CD4-positive, alpha-beta T cell treated with Interleukin-17A for 1 hour (primary cell): ENCODE measurements around the gene FARP2.
"Not testable (repeated sequence)": the region's sequence is repeated elsewhere in the genome, so short reads cannot be mapped to it uniquely, and the experiment has no call there.

Source experiments
- DNase-seq: peaks from one replicate; pipeline ENCODE4 v3.0.0-alpha.2; 2020

FARP2 gene, protein sequence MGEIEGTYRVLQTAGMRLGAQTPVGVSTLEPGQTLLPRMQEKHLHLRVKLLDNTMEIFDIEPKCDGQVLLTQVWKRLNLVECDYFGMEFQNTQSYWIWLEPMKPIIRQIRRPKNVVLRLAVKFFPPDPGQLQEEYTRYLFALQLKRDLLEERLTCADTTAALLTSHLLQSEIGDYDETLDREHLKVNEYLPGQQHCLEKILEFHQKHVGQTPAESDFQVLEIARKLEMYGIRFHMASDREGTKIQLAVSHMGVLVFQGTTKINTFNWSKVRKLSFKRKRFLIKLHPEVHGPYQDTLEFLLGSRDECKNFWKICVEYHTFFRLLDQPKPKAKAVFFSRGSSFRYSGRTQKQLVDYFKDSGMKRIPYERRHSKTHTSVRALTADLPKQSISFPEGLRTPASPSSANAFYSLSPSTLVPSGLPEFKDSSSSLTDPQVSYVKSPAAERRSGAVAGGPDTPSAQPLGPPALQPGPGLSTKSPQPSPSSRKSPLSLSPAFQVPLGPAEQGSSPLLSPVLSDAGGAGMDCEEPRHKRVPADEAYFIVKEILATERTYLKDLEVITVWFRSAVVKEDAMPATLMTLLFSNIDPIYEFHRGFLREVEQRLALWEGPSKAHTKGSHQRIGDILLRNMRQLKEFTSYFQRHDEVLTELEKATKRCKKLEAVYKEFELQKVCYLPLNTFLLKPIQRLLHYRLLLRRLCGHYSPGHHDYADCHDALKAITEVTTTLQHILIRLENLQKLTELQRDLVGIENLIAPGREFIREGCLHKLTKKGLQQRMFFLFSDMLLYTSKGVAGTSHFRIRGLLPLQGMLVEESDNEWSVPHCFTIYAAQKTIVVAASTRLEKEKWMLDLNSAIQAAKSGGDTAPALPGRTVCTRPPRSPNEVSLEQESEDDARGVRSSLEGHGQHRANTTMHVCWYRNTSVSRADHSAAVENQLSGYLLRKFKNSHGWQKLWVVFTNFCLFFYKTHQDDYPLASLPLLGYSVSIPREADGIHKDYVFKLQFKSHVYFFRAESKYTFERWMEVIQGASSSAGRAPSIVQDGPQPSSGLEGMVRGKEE

DNA sequence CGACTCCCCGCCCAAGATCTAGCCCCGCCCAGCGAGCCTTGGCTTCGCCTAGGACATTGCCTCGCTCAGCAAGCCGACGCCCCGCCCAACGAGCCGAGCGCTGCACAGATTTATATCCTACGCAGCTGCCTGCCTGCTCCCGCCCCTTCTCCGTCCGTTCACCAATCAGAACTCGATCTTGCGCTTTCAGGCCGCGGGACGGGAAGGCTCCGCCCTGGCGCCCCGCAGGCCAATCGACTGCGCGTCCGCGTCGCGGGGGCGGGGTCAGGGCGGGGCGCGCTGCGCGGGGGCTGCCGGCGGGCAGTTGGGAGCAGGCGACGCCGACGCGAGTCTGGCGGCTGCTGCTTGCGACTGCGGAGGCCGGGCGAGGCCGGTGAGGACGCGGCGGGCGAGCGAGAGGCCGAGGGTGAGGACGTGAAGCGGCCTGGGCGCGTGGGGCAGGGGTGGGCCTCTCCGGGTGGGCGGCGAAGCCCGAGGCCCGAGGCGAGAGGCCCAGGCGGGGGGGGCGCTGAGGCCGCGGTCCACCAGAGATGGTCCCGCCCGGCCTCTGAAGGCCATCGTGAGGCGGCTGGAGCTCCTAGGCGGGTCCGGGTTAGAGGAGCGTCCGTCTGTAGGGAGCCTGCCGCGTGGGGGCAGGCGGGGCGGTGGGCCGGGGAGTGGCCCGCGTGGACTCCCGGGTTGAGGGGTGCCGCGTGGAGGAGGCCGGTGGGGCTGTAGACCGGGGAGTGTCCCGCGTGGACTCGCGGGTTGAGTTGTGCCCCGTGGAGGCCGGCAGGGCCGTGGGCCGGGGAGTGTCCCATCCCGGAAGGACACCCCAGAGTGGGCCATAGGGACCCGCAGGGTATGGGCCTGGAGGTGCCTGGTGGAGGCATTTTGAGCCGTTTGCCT, at the start of gene FARP2:
Gene FARP2 (plus strand): TSS at position 303 of the 888 bp plus-strand sequence. CDS start 16,823 bp downstream, outside the sequence.
- DNase-seq, result peak; percentile 98

DNA sequence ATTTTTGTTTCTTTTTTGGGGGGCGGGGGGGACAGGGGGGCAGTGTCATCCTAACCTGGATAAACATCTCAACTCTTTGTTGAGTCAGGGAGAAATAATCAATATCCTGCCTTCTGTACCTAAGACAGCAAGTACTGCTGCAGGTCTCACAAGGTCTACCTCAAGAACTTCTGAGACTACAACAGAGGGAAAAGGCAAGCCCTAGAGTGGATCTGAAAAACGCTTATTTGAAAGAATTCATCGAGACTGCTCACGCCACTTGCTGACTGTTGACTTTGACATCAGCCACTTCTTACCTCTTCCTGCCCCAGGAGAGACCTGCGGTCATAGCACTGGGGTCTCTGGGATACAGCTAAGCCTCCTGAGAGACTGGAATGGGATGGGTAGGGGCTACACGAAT, 49.0 kb upstream of the FARP2 start:
- no peak for DNase-seq

DNA sequence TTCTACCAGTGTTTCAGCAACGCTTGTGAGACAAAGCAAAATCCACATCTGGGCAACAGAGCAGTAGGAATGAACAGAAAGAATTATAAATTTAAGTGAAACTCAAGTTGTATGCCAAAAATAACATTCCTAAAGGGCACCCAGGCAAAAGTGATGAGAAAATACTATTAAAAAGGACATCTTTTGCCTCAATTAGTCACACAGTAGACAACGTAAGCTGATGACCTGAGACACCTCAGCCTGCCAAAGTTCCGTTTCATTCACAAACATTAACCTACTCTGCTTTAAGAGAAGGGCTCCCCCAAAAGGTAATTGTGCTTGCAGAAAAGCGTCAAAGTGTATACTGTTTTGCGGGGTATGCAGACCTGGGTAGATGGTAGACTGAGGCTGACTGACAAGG, 47.8 kb upstream of the FARP2 start:
- DNase-seq, result no peak

DNA sequence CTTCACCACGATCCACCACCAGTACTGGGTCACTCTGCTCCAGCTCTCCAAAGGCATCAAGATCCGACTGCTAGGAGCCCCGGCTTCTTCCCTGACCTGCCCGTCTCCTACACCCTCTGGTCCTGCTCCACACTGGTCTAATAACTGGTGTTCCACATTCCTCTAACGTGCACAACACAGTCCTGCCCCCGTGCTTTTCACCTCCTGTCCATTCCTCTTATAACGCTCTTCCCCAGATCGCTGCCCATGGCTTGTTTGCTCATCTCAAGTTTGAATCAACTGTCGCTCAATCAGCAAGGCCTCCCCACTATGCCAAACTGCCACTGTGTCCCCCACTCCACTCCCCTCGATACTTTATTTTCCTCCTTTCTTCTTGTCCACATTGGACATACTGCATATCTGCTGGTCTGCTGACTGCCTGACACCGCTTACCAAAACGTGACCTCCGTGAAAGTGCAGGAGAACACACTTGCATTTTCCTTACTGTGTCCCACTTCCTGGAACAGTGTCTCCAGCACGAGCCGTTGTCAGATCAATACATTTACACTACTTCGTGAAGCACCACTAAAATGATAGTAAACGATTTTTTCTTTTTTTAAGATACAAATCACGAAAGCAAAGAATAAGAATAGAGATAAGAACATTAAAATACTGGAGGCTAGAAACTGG, 47.1 kb upstream of the FARP2 start:
- DNase-seq, result no peak

DNA sequence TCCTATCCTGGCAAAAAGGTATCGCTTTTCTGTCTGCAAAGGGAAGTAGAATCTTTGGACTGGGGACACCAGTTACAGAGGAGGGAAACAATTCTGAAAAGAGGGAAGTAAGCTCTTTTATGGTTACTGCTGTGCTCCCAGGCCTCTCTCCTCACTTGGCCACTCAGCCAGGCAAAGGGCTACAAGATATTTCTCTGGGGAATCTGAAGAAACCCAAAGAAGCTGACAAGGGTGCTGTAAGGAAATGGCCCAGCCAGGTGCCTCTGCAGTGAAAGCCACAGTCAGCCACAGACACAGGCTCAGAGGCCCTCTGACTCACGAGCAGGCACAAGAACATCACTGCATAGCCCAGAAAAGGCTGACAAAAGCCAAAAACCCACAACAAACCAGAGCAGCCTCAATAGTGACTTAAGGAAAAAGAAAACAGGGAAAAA, 46.4 kb upstream of the FARP2 start:
- peak; percentile 73 for DNase-seq

DNA sequence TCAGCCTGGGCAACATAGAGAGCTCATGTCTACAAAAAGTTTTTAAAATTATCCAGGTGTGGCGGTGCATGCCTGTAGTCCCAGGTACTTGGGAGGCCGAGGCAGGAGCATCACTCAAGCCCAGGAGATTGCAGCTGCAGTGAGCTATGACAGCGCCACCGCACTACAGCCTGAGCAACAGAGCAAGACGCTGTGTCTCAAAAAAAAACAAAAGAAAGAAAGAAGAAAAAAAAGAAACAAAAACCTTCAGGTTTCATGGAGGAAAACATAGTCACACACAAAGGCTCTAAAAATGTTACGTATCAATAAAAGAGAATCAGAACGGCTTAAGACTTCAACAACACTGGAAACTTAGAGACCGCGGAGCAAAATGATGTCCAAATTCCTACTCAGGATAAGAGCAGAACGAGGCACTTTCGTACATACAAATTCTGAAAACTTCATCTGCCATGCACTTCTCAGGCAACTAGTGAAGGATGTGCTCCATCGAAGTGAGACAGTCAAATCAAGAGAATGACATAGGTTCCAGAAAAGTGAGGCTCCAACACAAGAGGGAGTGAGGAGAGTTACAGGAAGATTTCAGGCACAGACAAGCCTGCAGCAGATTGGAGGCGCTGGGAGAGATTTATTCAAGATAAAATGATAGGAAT, 45.0 kb upstream of the FARP2 start:
- DNase-seq, result no peak

DNA sequence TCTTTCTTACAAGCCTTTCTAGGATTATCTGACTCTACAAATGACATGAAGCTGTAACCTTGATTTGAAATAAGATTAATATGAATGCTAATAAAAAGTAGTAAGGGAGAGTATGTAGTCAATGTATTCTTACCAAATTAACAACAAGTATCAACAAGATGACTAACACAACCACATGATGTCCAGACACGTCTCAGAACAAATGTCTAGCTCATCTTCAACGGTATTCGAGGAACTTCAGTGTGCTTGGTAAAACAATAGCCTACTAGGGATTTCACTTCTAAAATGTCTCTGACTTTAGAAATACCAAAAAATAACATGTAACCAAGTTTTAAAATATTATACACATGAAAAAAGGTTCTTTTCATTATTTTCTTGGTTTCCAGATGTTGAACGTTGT, 44.0 kb upstream of the FARP2 start:
- DNase-seq, result no peak

DNA sequence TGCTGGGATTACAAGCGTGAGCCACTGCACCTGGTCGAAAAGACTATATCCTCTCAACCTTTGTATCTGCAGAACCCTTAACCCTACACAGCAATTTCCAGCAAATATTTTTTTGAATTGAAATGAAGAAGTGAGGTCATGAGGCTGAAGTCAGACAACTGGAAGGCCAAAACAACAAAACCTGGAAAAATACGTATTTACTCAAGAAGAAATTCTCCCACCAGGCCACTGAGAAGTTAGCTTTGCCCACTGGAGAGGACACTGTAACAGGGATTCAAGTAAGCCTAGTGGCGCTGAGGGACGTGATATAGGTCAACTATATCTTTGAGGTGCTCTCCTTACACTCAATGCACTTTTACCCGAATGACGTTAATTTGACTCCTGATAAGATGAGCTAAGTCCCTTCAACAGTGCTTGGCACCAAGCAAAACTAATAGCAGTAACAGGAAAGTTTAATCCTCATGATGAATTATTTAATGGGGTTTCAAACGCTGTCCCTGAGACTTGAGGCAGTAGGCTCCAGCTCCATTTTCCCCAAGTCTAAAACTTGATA, 42.5 kb upstream of the FARP2 start:
- DNase-seq, result no peak

DNA sequence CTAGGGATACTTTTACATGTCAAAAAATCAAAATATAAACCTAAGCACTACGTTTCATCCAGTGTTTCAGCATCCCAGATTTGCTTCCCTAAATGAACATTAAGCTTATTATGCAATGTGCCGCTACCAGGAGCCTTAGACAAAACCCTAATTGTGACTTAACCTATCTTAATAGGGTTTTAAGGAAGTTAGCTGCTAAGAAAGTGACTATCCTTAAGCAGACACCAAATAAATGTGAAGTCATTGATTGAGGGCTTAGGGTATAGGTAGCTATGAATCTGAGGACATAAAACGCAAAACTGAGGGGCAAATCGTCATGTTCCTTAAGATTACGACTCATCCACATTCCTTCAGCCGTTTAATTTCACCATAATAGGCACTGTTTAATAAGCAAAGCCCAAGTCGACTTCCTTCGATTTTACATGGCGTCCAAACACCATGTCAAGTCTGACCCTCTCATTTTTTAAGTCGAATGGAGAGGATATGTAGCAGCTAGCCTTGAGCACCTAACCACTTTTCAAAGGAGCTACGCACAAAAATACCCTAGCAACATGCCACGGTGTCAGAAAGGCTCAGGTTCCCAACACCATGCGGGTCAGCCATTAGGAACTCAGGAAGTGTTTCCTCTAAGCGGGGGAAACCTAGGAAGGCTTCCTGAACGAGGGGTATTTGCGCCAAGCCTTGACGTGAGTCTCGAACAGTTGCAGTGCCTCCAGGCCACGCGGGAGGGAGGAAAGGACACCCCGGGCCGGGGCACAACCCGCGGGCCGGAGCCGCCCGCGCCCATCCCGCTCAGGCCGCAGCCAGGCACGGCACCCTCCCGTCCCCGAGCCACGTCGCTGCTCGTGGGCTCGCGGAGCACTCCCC, 41.6 kb upstream of the FARP2 start:
- no peak for DNase-seq

DNA sequence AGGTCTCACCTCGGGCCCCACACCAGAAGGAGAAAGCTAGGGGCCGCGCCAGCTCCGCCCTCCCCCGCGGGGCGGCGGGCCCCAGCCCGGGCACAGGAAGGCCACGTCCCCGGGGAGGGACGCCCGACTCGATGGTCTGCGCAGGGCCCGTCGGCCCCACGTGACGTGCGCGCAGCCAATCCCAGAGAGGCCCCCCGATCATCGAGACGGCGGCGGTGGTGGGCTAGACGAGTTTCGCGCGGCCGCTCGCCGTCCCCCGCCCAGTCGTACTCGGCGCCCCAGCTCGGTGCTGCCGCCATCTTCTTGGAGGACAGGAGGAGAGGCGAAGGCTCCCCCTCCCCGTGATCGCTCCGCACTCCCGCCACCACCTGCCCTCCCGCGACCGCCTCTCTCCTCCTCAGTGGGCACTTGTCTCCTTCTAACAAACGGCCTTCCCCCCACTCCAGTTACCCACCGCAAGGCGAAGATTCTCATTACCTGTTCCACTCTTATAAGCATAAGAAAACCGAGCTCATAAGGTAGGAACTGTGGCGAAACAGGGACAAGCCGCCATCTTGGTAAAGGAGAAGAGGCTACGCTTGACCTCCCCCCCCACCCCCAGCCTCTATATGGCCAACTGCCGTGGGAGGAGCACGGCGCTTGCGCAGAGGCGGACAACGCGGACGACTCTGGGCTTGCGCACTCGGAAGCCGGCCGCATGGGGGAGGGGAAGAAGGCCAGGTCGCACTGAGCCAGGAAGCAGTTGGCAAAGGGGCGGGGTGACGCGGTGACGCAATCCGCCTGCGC, 40.8 kb upstream of the FARP2 start, which contains the start of gene HDLBP:
Gene HDLBP (minus strand): TSS at position 580 of the 786 bp plus-strand sequence. CDS start 48,803 bp downstream, outside the sequence.
- peak; percentile 100 for DNase-seq

DNA sequence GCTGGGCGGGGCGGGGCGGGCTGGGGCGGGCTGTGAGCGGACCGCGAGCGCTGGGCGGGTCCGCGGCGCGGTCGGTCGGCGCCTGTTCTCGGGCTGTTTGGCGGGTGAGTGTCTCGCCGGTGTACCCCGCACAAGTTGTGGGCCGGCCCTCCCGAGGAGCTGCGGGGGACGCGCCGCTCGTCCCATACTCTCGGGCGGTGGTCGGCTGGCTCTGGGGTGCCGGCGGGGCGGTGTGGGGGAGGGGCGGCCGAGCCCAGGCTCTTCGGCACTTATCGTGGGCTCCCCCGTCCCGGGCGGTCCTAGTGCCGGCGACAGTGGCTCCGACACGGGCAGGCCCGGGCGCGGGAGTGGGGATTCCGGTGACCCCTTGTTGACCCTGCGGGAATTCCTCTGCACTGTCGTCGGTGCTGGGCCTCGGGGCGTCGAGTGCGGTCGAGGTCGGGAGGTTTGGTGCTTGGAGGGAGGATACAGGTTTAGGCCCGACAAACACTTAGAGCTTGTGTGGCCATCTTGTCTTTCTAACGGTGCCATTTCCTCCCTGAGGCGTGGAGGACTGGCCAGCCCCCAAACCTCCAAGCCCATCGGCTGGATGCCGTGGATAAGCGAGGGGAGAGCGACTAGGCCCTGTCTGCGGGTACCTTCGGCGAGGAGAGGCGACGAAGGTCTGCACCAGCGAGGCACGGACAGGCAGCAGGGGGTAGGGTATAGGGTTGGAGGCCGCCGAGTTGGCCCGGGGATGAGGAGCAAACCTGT, 40.0 kb upstream of the FARP2 start, which contains the start of gene SEPTIN2:
Gene SEPTIN2 (plus strand): TSS at position 47 of the 753 bp plus-strand sequence. CDS start 8,308 bp downstream, outside the sequence.
- peak; percentile 86 for DNase-seq

DNA sequence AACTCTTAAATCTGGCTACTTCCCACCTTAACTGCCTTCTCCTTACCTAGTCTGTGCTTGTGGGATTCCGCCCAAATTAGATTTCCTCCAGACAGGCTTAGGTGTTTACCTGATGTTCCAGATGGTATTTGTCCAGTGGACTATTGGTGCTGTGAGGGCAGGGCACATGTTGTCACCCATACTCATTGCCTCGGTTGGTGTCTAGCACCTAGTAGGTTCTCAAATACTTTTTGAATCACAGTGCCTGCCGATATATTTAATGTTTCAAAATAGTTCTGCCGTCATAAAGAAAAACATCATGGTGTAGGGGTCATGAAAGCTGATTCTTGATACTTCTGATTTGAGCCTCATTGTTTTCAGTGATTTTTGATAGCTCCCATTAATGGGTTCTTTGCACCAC, 39.3 kb upstream of the FARP2 start:
- no peak for DNase-seq

DNA sequence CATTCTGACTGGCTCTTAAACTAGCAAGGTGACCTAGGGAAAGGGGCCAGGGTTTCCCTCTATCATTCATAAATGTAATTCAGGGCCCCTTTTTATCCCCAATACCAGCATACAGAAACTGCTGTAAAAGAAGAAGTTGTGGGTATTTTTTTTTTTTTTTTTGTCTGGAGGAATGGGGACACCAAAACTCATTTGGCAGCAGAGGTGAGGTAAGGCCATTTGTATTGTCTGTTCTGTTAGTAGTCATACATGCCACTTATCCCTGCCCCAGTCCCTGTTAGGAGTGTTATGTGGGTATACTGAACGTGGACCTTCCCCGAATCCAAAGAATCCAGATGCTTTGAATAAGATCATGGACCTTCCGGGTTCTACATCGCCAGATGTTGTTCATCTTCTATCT, 38.7 kb upstream of the FARP2 start:
- DNase-seq, result no peak

DNA sequence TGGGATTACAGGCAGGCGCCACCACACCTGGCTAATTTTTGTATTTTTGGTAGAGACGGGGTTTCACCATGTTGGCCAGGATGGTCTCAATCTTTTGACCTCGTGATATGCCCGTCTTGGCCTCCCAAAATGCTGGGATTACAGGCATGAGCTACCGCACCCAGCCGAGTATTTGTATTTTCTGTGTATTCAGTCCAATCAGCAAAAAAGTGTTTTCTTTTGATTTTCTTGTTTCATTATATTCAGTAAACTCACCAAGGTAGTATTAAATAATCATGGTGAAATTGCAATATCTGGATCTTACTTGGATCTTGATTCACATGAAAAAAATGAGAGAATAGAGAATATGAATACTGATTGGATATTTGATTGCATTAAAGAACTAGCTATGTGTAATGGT, 37.3 kb upstream of the FARP2 start:
- not testable (repeated sequence) for DNase-seq

DNA sequence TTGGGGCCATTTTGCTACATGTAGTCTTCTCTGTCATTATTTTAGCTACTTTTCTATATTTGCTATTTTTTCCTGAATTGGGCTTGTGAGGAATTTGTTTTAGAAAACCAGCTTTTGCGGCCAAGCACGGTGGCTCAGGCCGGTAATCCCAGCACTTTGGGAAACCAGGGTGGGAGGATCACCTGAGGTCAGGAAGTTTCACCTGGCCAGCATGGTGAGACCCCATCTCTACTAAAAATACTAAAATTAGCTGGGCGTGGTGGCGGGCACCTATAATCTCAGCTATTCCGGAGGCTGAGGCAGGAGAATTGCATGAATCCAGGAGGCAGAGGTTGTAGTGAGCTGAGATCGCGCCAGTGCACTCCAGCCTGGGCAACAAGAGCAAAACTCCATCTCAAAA, 35.7 kb upstream of the FARP2 start:
- no peak for DNase-seq

DNA sequence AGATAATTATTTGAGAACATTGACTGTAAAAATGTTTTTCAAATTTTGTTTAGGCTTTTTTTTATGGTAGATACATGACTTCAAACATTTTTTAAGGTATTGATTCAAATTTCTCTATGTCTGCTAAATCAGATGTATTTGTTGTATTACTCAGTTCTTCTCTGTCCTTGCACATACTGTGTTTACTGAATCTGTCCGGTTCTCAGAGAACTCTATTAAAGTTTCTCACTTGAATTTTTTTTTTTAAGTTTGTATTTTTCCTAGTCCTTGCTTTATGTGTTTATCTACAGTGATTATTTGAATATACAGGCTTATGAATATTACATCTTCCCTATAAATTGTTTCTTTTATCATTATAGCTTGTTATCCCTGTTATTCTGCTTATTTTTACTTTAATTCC, 35.1 kb upstream of the FARP2 start:
- DNase-seq, result no peak

DNA sequence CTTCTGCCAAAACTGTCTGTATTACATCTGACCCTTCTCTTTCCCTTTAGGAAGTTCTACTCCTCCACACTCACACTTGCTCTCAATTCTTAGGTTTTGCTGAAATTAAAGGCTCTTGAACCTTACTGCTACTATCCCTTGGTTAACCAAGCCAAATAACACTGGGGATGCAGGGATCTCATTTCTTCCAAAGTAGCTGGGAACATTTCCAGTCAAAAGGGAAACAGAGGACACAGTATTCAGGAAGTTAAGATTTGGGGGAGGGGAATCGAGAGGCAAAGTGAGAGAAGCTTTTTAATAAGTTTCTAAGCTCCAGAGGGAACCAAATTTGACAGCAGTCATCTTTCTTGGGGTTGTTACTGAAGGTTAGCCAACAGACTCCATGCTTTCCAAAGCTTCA, 34.2 kb upstream of the FARP2 start:
- no peak for DNase-seq

DNA sequence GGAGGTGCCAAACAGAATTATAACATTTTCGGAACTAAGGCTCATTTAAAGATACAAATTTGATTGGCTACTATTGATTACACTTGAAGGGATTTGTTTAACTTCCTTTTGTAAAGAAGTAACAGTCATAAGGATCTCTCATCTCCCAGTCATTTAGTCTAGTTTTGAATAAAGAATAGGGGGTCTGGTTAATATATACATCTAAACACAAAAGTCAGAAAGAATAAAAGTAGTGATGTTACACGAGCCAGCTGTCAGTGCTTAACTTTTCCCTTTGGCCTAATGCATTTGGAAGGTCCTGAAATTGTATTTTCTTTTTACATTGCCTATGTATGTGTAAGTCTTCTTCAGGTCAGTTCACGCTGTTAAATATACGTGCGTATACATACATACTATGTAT, 32.3 kb upstream of the FARP2 start:
- no peak for DNase-seq
